LNCaP clone FGC (cell line): ENCODE data around the gene ATCAY.
A peak's percentile ranks its signal among the peaks of the same experiment; 100 is the strongest.
"Not testable (repeated sequence)": the region's sequence is repeated elsewhere in the genome, so short reads cannot be mapped to it uniquely, and the experiment has no call there.

Experiments used
- DNase-seq: peaks from one replicate; pipeline ENCODE4 v3.0.0-alpha.2; 2011; ENCODE audit warnings: low read depth
- H3K4me3 ChIP-seq: 2 replicates; pipeline ENCODE4 v1.5.1; 2011; ENCODE audit warnings: mild to moderate bottlenecking, low read depth, low read length, control low read depth
- TF ChIP-seq, protein P1 (sequence below): IDR thresholded peaks from 2 replicates; pipeline ENCODE4 v1.5.1; 2012; ENCODE audit warnings: mild to moderate bottlenecking; ENCODE audit not compliant: control insufficient read depth, insufficient read depth; ENCODE audit errors: extremely low read depth

The ATCAY gene

DNA sequence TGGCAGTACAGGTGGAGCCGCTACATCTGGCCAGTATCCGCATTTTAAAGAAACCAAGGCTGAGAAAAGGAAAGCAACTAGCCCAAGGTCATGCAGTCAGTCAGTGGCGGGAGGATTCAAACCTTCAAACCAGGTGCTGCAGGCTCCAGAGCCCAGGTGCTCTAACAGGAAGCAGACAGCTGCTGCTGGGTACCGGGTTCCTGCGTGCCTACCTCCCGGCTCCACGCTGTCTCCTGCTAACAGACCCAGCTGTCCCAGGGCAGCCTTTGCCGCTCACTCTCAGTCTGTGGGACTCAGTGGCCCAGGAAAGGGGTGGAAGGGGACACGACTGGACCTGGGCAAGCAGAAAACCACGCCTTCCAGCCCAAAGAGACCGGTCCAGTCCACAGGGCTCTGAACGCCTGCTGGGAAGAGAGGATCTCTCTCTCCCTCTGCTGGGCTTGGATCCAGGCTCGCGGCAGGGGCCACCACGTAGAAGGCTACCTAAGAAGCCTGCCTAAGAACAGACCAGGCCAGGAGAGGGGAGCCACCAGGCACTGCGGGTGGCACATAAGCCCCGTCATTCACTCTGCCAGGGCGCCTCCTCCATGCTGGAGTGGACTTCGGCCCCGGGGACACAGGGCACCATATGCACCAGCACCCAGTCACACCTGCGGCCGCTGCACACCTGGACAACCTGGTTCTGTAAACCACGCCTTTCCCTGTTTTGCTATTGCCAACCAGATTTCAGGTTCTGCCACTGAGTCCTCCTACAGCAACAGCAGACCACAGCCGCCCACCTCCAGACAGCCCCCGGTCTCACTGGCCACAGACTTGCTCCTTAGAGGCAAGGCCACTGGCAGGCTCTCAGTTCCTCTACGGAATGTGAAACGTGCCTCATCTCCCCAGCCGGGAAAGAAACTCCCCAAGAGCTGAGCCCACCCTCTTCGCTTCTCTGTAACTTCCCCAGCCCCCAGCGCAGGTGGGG is 85.8 kb downstream of the ATCAY start:
- TF ChIP-seq, protein P1, sequence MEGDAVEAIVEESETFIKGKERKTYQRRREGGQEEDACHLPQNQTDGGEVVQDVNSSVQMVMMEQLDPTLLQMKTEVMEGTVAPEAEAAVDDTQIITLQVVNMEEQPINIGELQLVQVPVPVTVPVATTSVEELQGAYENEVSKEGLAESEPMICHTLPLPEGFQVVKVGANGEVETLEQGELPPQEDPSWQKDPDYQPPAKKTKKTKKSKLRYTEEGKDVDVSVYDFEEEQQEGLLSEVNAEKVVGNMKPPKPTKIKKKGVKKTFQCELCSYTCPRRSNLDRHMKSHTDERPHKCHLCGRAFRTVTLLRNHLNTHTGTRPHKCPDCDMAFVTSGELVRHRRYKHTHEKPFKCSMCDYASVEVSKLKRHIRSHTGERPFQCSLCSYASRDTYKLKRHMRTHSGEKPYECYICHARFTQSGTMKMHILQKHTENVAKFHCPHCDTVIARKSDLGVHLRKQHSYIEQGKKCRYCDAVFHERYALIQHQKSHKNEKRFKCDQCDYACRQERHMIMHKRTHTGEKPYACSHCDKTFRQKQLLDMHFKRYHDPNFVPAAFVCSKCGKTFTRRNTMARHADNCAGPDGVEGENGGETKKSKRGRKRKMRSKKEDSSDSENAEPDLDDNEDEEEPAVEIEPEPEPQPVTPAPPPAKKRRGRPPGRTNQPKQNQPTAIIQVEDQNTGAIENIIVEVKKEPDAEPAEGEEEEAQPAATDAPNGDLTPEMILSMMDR = 0 out of 2 replicates have a peak, but pooled peaks have one; percentile 1
- H3K4me3 ChIP-seq = no peak overlapping the region
- DNase-seq = no peak

- not testable (repeated sequence) for DNase-seq, H3K4me3 ChIP-seq
Measured at GRCh38 chr19:3967983-3968382, 87.5 kb downstream of the ATCAY start.

DNA sequence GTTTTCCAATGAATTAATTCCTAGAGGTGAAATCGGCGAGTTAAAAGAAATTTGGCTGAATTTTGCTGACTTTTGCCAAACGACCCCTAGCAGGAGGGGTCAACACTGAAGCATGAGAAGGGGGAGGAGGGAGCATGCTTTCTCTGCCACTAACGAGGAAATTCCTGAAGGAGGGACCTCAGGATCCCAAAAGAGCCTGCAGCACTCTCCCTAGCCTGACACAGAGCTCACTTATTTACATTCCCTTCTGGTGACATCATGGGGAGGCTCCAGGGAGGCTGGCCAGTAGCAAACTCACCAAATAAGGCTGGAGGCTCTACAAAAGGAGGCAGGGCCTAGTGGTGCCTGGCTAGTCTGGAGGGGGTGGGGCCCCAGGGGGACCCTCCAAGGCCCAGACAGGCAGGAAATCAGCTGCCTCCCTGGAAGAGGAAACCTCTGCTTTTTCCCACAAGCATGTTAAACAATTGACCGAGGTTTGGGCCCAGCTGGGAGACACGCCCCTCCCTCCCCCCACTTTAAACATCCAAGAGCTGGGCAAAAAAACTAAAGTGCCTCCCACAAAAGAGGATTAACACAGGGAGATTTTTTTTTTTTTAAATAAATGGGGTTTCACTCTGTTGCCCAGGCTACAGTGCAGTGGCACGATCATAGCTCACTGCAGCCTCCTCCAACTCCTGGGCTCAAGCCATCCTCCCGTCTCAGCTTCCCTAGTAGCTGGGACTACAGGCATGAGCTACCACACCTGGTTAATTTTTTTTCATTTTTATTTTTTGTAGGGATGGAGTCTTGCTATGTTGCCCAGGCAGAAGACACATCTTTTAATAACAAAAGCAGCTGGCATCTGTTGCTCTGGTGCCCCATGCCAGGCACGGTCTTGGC is 88.3 kb downstream of the ATCAY start:
- TF ChIP-seq, protein P1 = no peak
- H3K4me3 ChIP-seq = peak overlapping the region; percentile 91
- DNase-seq = peak; percentile 98

DNA sequence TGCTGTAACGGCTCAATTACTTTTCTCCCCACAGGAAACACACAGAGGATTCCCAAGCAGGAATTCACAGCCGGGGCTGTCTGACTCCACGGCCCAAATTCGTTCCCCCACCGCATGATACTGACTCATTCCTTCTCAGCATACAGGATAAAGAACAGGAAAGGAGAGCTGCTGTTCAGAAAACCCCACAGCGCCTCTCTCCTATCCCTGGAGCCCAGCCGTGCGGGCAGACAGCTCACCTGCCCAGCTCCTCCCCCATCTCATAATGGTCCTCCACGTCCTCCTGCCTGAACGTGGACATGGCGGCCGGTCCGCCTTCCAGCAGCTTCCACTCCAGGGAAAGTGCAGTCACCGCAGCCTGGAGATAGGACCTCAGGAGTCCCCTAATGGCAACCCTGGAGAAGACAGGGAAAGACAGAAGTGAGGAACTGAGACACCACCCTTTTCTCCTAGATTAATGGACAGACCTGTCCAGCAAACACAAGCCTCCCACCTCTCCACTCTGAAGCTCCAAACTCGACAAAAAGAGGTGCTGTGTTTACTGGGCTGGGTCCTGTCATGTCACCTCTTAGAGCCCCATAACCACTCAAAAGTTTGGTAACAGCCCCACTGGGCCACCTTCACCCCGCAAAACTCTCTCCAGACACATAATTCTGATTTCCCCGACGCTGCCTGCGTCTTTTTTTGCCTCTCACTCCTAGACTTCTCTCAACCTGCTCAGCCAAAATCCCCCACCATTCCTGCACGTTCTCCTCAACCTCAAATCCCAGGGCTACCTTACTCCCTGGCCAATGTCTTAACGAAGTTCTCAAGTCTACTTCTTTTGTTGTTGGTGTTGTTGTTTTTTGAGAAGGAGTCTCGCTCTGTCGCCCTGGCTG is 89.2 kb downstream of the ATCAY start:
- TF ChIP-seq, protein P1 = 0 out of 2 replicates have a peak, but pooled peaks have one; percentile 9
- DNase-seq = no peak
- H3K4me3 ChIP-seq = peak overlapping the region; percentile 91

GRCh38 chr19:3970313-3970807 is 89.9 kb downstream of the ATCAY start:
- TF ChIP-seq, protein P1 = no peak
- no peak for DNase-seq
- peak overlapping the region; percentile 91 for H3K4me3 ChIP-seq

DNA sequence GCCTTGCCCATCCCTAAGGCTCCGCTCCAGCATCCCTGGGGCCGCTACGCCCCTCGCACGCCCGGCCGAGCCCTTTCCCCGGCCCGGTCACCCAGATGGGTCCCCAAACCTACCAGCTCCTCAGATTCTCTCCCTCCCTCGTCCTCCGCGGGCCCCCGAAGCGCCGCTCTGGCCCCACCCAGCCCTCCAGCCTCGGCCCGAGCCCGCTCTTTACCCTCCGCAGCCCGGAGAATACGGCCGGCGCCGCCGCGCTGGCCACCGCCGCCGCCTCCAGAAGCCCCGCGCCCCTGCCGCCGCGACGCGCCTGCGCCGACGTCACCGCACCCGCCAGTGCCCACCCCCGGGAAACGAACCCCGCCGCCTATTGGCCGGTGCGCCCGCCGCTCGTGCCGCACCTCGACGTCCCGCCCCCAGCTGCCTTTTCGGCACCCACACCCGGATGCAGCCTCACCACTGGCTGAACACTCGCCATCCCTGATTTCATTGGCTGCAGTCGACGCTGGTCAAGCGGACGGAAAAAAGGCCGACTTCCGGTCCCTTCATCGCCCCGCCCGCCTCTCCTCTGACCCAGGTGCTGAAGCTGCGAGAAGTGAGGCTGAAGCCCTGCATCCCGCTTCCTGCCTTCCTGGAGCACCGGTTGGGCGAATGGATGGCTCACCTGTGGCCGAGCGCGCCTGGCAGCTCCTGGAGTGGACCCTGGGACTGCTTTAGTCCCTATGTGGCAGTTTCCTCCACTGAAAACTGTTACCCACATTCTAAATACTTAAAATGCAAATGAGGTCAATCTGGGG is 90.5 kb downstream of the ATCAY start, which contains the start of gene DAPK3:
DAPK3 (minus strand) TSS at position 292 of the 791 bp plus-strand sequence. CDS start 1,364 bp downstream, outside the sequence.
- peak within 1 kb of the TSS; percentile 91 for H3K4me3 ChIP-seq
- peak; percentile 97 for DNase-seq
- TF ChIP-seq, protein P1 = no peak
